IPS-NIHi11 (cell line): Measurements from ENCODE around the gene GPX2.

ENCODE experiments used
- DNase-seq: peaks from one replicate; pipeline ENCODE4 v3.0.0; 2012; ENCODE audit warnings: mixed read lengths, low spot score

The GPX2 gene

GRCh38 chr14:64942531-64943111, at the start of gene GPX2:
Gene GPX2, minus strand, starts transcription at chr14:64942745. Its CDS starts 19 bp downstream, at chr14:64942726.
- DNase-seq = no peak

GRCh38 chr14:64990939-64991338, 48.4 kb upstream of the GPX2 start:
- no peak for DNase-seq

GRCh38 chr14:64990296-64990695, 47.8 kb upstream of the GPX2 start:
- DNase-seq = no peak

DNA sequence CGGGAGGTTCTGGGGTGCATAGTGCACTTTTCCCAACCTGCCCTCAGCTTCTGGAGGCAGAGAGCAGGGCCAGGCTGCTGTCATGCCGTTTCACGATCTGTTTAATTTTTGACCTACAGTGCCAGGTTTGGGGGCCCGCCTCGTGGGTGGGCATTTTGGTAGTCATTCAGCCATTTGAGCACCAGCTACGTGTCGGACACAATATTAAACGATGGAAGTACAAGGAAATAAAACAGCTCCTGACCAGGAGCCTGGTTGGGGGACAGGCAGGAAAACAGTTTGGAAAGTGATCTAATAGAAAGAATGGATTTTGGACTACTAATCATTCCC, 44.9 kb upstream of the GPX2 start:
- DNase-seq = no peak

- peak; percentile 97 for DNase-seq
Observed at GRCh38 chr14:64986648-64987437, 44.3 kb upstream of the GPX2 start, which contains the start of gene FNTB. Gene FNTB, plus strand, starts transcription at chr14:64986895. Its CDS starts 59 bp downstream, at chr14:64986954.

- DNase-seq = peak; percentile 63
Observed at GRCh38 chr14:64983439-64984310, 41.1 kb upstream of the GPX2 start.

- no peak for DNase-seq
Observed at GRCh38 chr14:64979336-64980074, 37.0 kb upstream of the GPX2 start.

GRCh38 chr14:64974563-64974962, 32.0 kb upstream of the GPX2 start:
- peak; percentile 56 for DNase-seq

DNA sequence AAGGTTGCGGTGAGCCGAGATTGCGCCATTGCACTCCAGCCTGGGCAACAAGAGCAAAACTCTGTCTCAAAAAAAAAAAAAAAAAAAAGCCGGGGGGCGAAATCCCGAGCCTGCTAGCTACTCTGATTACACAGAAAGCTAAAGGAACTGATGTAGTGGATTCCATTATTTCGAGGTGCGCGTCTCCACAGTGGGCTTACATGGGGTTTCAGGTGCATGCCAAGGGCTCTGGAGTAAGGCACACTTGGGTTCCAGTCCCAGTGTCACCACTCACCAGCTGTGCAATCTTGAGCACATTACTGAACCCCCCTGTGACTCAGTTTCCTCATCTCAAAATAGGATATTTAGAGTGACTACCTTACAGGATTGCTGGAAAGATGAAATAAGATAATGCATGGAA, 31.3 kb upstream of the GPX2 start:
- DNase-seq = no peak

DNA sequence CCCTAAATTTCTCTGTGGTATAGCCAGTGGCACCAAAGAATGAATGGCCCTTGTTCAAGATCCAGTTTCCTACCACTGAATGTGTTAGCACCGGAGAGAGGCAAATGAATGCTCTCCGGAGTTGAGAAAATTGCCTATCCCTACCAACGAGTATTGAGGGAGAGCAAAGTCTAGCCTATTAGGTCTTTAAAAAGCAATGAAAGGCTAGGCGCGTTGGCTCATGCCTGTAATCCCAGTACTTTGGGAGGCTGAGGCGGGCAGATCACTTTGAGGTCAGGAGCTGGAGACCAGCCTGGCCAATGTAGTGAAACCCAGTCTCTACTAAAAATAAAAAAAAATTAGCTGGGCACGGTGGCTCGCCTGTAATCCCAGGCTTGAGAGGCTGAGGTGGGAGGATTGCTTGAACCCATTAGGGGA, 30.5 kb upstream of the GPX2 start:
- no peak for DNase-seq

GRCh38 chr14:64971943-64972791, 29.6 kb upstream of the GPX2 start, which contains the start of gene RAB15:
Gene RAB15, minus strand, starts transcription at chr14:64972336. Its CDS starts 260 bp downstream, at chr14:64972076.
- DNase-seq = peak; percentile 78

DNA sequence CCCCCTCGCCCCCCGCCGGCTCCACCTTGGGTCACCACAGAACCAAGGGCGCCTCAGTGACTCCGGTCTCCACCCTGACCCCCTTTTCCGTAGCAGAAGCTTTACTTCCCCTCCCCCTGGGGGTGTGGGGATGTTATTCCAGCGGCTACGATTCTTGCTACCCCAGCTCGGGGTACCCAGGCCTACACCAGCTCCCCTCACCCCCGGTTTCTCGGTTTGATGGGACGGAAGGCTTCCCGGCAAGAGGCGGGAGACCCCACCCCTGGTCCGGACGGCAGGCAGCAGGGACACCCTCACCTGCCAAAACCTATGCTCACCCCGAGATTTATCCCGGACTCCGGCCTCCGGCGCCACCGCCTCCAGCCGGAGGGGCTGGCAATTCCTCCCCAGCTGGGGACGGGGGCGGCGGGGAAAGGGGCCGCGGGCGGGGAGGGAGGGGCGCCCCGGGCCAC, 29.0 kb upstream of the GPX2 start:
- no peak for DNase-seq

- no peak for DNase-seq
Observed at GRCh38 chr14:64970776-64971477, 28.4 kb upstream of the GPX2 start.

GRCh38 chr14:64970041-64970440, 27.5 kb upstream of the GPX2 start:
- no peak for DNase-seq

- DNase-seq = peak; percentile 45
Observed at GRCh38 chr14:64968651-64969050, 26.1 kb upstream of the GPX2 start.

DNA sequence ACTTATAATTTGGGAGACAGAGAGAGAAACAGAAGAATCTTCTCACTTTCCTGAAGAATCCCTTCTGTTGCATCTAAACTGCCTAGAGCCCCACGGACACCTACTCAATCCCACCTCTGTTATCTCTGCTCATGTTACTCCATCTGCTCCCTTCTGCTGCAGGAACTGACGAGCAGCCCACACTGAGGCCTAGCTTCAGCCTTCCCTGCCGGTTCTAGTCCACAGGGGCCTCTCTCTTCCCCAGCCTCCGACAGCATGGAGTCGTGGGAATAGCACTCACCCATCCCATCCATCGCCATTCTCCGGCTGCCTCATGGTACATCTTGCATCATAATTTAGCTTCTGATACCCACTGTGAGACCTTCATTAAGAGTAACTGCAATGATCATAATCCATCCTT, 25.6 kb upstream of the GPX2 start:
- DNase-seq = no peak

DNA sequence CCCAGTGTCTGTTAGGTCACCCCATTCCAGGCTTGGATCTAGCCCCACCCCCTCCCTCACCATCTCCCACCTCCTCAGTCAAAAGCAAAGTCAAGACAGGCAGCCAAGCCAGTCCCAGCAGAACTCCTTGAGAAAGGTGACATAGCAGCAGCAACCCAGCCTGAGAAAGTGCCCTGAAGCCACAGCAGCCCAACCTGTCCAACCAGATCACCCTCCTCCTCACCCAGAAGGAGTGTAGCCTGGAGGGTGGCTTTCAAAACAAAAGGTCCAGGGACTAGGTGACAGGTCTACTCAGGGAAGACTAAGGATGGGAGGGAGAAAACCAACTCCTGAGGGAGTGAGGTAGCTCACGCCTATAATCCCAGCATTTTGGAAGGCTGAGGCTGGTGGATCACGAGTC, 24.4 kb upstream of the GPX2 start:
- DNase-seq = no peak

- DNase-seq = no peak
Observed at GRCh38 chr14:64965356-64966000, 22.9 kb upstream of the GPX2 start.

DNA sequence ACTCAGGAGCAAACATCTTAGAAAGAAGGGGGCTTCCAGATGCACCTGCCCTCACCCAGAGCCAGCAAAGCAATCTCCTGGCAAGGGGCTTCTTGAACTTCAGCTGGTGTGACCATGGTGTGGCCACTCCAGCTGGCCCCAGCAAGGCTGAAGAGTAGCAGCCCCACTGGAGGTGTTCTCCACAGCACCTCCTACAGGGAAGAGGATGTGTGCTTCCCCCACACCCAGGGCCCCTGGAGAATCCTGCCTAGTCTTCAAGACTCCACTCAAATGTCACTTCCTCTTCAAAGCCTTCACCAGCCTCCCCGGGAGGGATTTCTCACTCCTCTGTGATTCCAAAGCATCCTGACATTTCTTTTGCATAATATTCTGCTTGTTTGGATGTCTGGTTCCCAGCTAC, 21.1 kb upstream of the GPX2 start:
- DNase-seq = peak; percentile 30
